ENCODE data around the gene SLC13A3.

The SLC13A3 gene

DNA sequence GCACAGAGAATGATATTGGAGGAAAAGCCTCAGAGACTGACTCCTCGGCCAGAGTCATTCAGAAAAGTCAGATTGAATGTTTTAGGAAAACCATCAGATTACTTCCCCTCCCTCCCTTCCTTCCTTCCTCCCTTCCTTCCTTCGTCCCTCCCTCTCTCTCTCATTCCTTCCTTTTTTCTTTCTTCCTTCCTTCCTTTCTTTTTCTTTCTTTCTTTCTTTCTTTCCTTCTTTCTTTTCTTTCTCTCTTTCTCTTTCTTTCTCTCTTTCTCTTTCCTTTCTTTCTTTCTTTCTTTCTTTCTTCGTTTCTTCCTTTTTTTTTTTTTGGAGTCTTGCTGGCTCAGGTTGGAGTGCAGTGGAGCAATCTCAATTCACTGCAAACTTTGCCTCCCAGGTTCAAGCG is 108.2 kb downstream of the SLC13A3 start:
- H3K4me1 ChIP-seq (ENCODE audit: control insufficient read depth, insufficient read depth, low read length): no peaks in the 10 kb centered on the region
- H3K27ac ChIP-seq (ENCODE audit: insufficient read depth, low read depth, low read length, poor library complexity, severe bottlenecking): no peak overlapping the region
- H3K9me3 ChIP-seq (ENCODE audit: control insufficient read depth, low read length): no peaks in the 10 kb centered on the region
- WGBS, 2 experiments: 89% methylated on average over 3 to 4 of the region's 4 CpGs
- H3K4me3 ChIP-seq (ENCODE audit: insufficient read depth, low read depth, low read length): no peak overlapping the region
- no peaks in the 10 kb centered on the region for H3K36me3 ChIP-seq (ENCODE audit: control insufficient read depth, insufficient read depth, low read length)
- H3K27me3 ChIP-seq (ENCODE audit: control insufficient read depth, insufficient read depth, low read length, poor library complexity, severe bottlenecking): no peaks in the 10 kb centered on the region

DNA sequence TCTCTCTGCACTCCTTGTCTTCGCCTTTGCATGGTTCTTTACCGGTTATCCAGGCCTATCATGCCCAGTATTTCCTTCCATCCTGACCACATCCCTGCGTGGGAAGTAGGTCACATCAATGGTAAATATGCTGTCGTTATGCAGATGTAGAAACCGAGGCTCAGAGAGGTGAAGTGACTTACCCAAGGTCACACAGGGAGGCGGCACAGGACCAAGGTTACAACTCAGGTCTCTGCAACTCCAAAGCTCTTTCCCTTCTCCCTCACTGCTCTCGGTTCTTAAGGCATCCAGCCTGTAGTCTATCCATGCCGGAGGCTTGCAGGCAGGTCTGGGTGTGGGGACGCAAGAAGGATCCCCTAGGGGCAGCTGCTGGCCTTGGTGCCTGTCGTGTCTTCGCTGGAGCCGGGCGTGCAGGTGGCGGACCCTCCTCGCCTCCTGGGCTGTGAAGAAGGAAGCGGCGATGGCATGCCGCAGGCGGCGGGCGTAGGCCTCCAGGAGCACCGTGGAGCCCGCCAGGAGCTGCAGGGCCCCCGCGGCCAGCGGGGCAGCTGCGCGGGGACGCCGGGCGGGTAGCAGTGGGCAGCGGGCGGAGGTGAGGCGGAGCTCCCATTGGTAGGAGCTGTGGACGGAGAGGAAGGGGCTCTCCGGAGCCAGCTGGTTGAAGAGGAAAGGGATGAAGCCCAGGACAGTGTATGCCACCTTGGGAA is 109.9 kb downstream of the SLC13A3 start:
- H3K9me3 ChIP-seq (ENCODE audit: control insufficient read depth, low read length): no peaks in the 10 kb centered on the region

GRCh38 chr20:46539113-46539512 is 112.1 kb downstream of the SLC13A3 start:
- no peaks in the 10 kb centered on the region for H3K36me3 ChIP-seq (ENCODE audit: control insufficient read depth, insufficient read depth, low read length)
- 87 to 92% methylated on average over 2 of the region's 2 CpGs for WGBS, 2 experiments
- H3K4me1 ChIP-seq (ENCODE audit: control insufficient read depth, insufficient read depth, low read length): no peaks in the 10 kb centered on the region
- H3K9me3 ChIP-seq (ENCODE audit: control insufficient read depth, low read length): no peaks in the 10 kb centered on the region
- no peak overlapping the region for H3K27ac ChIP-seq (ENCODE audit: insufficient read depth, low read depth, low read length, poor library complexity, severe bottlenecking)
- no peaks in the 10 kb centered on the region for H3K27me3 ChIP-seq (ENCODE audit: control insufficient read depth, insufficient read depth, low read length, poor library complexity, severe bottlenecking)
- H3K4me3 ChIP-seq (ENCODE audit: insufficient read depth, low read depth, low read length): no peak overlapping the region

More for the DNA sequence above, 109.9 kb downstream of the SLC13A3 start:
- Histone ChIP-seq H3K27ac (ENCODE audit: insufficient read depth, low read depth, low read length, poor library complexity, severe bottlenecking) (no peak overlapping the region), H3K36me3 (ENCODE audit: control insufficient read depth, insufficient read depth, low read length) (no peaks in the 10 kb centered on the region), H3K4me1 (ENCODE audit: control insufficient read depth, insufficient read depth, low read length) (no peaks in the 10 kb centered on the region), H3K4me3 (ENCODE audit: insufficient read depth, low read depth, low read length) (no peak overlapping the region), H3K27me3 (ENCODE audit: control insufficient read depth, insufficient read depth, low read length, poor library complexity, severe bottlenecking) (no peaks in the 10 kb centered on the region)
- 93% methylated on average over 36 of the region's 36 CpGs for WGBS, 2 experiments

DNA sequence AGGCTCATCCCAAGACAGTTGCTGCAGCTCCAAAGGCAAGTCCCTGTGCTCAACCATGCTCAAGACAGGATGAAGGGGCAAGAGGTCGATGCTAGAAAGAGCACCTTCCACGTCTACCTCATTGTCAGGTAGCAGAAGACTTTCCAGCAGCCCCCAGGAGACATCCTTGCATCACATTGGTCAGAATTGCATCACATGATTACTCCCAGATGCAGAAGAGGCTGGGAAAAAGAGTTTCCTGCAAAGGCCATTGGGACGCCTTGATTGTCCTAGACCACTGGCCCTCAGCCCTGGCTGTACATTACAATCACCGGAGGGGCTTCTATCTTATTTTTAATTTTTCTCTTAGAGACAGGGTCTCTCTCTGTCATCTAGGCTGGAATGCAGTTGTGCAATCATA is 120.6 kb downstream of the SLC13A3 start:
- H3K27me3 ChIP-seq (ENCODE audit: control insufficient read depth, insufficient read depth, low read length, poor library complexity, severe bottlenecking): no peaks in the 10 kb centered on the region
- H3K9me3 ChIP-seq (ENCODE audit: control insufficient read depth, low read length): no peaks in the 10 kb centered on the region
- no peaks in the 10 kb centered on the region for H3K36me3 ChIP-seq (ENCODE audit: control insufficient read depth, insufficient read depth, low read length)
- 91% methylated on average over 4 of the region's 4 CpGs for WGBS, 2 experiments
- no peak overlapping the region for H3K27ac ChIP-seq (ENCODE audit: insufficient read depth, low read depth, low read length, poor library complexity, severe bottlenecking)
- H3K4me3 ChIP-seq (ENCODE audit: insufficient read depth, low read depth, low read length): no peak overlapping the region
- H3K4me1 ChIP-seq (ENCODE audit: control insufficient read depth, insufficient read depth, low read length): no peaks in the 10 kb centered on the region

- no peak overlapping the region for H3K4me3 ChIP-seq (ENCODE audit: insufficient read depth, low read depth, low read length)
- WGBS, 2 experiments: 56 to 57% methylated on average over 2 of the region's 2 CpGs
- no peaks in the 10 kb centered on the region for H3K4me1 ChIP-seq (ENCODE audit: control insufficient read depth, insufficient read depth, low read length)
- H3K36me3 ChIP-seq (ENCODE audit: control insufficient read depth, insufficient read depth, low read length): no peaks in the 10 kb centered on the region
- H3K27ac ChIP-seq (ENCODE audit: insufficient read depth, low read depth, low read length, poor library complexity, severe bottlenecking): no peak overlapping the region
- no peaks in the 10 kb centered on the region for H3K9me3 ChIP-seq (ENCODE audit: control insufficient read depth, low read length)
- no peaks in the 10 kb centered on the region for H3K27me3 ChIP-seq (ENCODE audit: control insufficient read depth, insufficient read depth, low read length, poor library complexity, severe bottlenecking)
These were observed 127.4 kb downstream of the SLC13A3 start for GRCh38 chr20:46523696-46524328.

DNA sequence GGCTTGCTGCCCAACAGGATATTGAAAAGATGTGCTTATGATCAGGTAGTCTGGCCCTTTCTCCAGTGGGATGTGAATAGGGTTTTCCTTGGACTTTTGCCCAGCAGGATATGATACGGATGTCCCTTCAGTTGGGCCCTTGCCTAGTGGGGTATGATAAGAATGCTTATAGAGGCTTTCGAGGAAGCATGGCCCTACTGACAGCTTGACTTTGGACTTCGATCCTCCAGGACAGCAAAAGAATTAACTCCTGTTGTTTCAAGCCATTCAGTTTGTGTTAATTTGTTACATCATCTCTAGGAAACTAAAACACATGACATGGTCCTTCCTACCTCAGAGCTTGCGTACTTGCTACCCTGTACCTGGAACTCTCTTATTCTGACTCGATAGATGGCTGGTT is 128.2 kb downstream of the SLC13A3 start:
- Histone ChIP-seq H3K9me3 (ENCODE audit: control insufficient read depth, low read length) (no peaks in the 10 kb centered on the region), H3K4me1 (ENCODE audit: control insufficient read depth, insufficient read depth, low read length) (no peaks in the 10 kb centered on the region), H3K27me3 (ENCODE audit: control insufficient read depth, insufficient read depth, low read length, poor library complexity, severe bottlenecking) (no peaks in the 10 kb centered on the region), H3K36me3 (ENCODE audit: control insufficient read depth, insufficient read depth, low read length) (no peaks in the 10 kb centered on the region), H3K27ac (ENCODE audit: insufficient read depth, low read depth, low read length, poor library complexity, severe bottlenecking) (no peak overlapping the region), H3K4me3 (ENCODE audit: insufficient read depth, low read depth, low read length) (no peak overlapping the region)
- 90 to 93% methylated on average over 5 of the region's 5 CpGs for WGBS, 2 experiments

GRCh38 chr20:46520976-46521579 is 130.2 kb downstream of the SLC13A3 start:
- no peak overlapping the region for H3K4me3 ChIP-seq (ENCODE audit: insufficient read depth, low read depth, low read length)
- WGBS, 2 experiments: 30 to 38% methylated on average over 4 of the region's 4 CpGs
- H3K27ac ChIP-seq (ENCODE audit: insufficient read depth, low read depth, low read length, poor library complexity, severe bottlenecking): no peak overlapping the region
- no peaks in the 10 kb centered on the region for H3K27me3 ChIP-seq (ENCODE audit: control insufficient read depth, insufficient read depth, low read length, poor library complexity, severe bottlenecking)
- H3K4me1 ChIP-seq (ENCODE audit: control insufficient read depth, insufficient read depth, low read length): no peaks in the 10 kb centered on the region
- no peaks in the 10 kb centered on the region for H3K9me3 ChIP-seq (ENCODE audit: control insufficient read depth, low read length)
- H3K36me3 ChIP-seq (ENCODE audit: control insufficient read depth, insufficient read depth, low read length): no peaks in the 10 kb centered on the region

DNA sequence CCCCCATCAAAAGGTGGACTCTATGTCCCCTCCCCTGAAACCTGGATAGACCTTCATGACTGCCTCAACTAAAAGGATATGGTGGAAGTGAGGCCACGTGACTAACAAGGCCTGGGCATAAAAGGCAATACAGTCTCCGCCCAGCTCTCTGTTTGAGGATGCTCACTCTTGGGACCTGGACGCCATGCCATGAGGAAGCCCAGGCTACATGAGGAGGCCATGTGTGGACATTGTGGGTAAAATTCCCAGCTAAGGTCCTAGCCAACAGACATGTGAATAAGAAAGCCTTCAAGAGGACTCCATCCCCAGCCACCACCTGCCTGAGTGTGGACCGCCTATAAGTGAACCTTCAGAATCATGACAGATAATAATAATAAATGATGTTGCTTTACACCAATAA is 130.7 kb downstream of the SLC13A3 start:
- Histone ChIP-seq H3K9me3 (ENCODE audit: control insufficient read depth, low read length) (no peaks in the 10 kb centered on the region), H3K36me3 (ENCODE audit: control insufficient read depth, insufficient read depth, low read length) (no peaks in the 10 kb centered on the region), H3K4me1 (ENCODE audit: control insufficient read depth, insufficient read depth, low read length) (no peaks in the 10 kb centered on the region), H3K27ac (ENCODE audit: insufficient read depth, low read depth, low read length, poor library complexity, severe bottlenecking) (no peak overlapping the region), H3K4me3 (ENCODE audit: insufficient read depth, low read depth, low read length) (no peak overlapping the region), H3K27me3 (ENCODE audit: control insufficient read depth, insufficient read depth, low read length, poor library complexity, severe bottlenecking) (peaks cover 4% of the 10 kb centered on the region)
- whole genome bisulfite sequencing, 2 experiments: 85 to 87% methylated on average over 3 of the region's 4 CpGs

GRCh38 chr20:46519471-46520068 is 131.7 kb downstream of the SLC13A3 start:
- Histone ChIP-seq H3K4me3 (ENCODE audit: insufficient read depth, low read depth, low read length) (no peak overlapping the region), H3K36me3 (ENCODE audit: control insufficient read depth, insufficient read depth, low read length) (no peaks in the 10 kb centered on the region), H3K4me1 (ENCODE audit: control insufficient read depth, insufficient read depth, low read length) (no peaks in the 10 kb centered on the region), H3K27me3 (ENCODE audit: control insufficient read depth, insufficient read depth, low read length, poor library complexity, severe bottlenecking) (peaks cover 4% of the 10 kb centered on the region), H3K27ac (ENCODE audit: insufficient read depth, low read depth, low read length, poor library complexity, severe bottlenecking) (no peak overlapping the region), H3K9me3 (ENCODE audit: control insufficient read depth, low read length) (no peaks in the 10 kb centered on the region)
- 84 to 90% methylated on average over 3 of the region's 3 CpGs for WGBS, 2 experiments
